Lower leg skin (tissue), 3 donors: ENCODE data around the gene ZNF398.

Source experiments
- CTCF ChIP-seq, 3 donors: fragments of 450-650 bp; IDR thresholded peaks; one replicate each; pipeline ENCODE4 v1.5.1; 2016; ENCODE audit warnings: antibody characterized with exemption in 3 of 3, mild to moderate bottlenecking in 3 of 3, moderate library complexity in 2 of 3
- POLR2A ChIP-seq, 2 donors: fragments of 450-650 bp; IDR thresholded peaks; one replicate each; pipeline ENCODE4 v1.6.1; 2016 to 2017; ENCODE audit warnings: antibody characterized with exemption in 2 of 2, mild to moderate bottlenecking in 1 of 2, moderate library complexity in 1 of 2

GRCh38 chr7:149104214-149104613, 43.0 kb upstream of the ZNF398 start:
- TF ChIP-seq CTCF (IDR thresholded peaks at IDR 0.05): no peak
- TF ChIP-seq POLR2A (IDR thresholded peaks at IDR 0.05): no peak
